Measurements from ENCODE around the gene RPRD1A.
"Not testable (repeated sequence)": the region's sequence is repeated elsewhere in the genome, so short reads cannot be mapped to it uniquely, and the experiment has no call there.

RPRD1A gene

DNA sequence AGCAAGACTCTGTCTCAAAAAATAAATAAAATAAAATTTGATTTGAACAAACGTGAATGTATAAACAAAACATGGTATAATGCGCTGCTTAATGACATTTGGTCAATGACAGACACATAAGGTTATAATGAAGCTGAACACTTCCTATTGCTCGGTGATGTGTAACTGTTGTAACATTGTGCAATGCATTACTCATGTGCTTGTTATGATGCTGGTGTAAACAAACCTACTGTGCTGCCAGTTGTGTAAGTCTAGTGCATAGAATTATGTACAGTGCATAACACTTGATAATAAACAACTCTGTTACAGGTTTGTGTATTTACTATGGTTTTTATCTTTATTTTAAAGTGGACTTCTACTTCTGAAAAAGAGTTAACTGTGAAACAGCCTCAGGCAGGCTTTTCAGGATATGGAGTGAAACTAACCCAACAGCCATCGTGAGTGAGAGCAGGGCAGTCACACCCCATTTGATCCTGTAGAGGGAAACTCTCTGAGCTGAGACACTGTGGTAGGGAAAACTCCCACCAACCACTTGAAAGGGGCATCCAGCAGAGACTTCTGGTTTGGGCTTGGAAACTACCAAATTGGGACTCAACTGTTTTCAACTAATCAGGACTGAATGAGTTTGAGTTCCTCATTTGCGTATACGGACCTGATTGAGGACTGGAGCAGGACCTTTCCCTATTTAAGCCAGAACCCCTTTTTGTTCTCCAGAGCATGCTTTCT, 8.7 kb upstream of the RPRD1A start:
- H3K27me3 ChIP-seq (ENCODE audit: insufficient read depth, poor library complexity, severe bottlenecking) = no peaks in the 10 kb centered on the region
- no peak overlapping the region for H3K27ac ChIP-seq (replicated peaks)
- peak; percentile 58 to 82 for DNase-seq (ENCODE audit: low read depth in 1 of 2, low spot score in 1 of 2)
- no peak overlapping the region for H3K4me3 ChIP-seq (replicated peaks; ENCODE audit: insufficient read depth, low read length)
- TF ChIP-seq, protein P1, sequence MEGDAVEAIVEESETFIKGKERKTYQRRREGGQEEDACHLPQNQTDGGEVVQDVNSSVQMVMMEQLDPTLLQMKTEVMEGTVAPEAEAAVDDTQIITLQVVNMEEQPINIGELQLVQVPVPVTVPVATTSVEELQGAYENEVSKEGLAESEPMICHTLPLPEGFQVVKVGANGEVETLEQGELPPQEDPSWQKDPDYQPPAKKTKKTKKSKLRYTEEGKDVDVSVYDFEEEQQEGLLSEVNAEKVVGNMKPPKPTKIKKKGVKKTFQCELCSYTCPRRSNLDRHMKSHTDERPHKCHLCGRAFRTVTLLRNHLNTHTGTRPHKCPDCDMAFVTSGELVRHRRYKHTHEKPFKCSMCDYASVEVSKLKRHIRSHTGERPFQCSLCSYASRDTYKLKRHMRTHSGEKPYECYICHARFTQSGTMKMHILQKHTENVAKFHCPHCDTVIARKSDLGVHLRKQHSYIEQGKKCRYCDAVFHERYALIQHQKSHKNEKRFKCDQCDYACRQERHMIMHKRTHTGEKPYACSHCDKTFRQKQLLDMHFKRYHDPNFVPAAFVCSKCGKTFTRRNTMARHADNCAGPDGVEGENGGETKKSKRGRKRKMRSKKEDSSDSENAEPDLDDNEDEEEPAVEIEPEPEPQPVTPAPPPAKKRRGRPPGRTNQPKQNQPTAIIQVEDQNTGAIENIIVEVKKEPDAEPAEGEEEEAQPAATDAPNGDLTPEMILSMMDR (IDR thresholded peaks at IDR 0.05; ENCODE audit: insufficient read depth, low read length) = no peak
- TF ChIP-seq, protein P2, sequence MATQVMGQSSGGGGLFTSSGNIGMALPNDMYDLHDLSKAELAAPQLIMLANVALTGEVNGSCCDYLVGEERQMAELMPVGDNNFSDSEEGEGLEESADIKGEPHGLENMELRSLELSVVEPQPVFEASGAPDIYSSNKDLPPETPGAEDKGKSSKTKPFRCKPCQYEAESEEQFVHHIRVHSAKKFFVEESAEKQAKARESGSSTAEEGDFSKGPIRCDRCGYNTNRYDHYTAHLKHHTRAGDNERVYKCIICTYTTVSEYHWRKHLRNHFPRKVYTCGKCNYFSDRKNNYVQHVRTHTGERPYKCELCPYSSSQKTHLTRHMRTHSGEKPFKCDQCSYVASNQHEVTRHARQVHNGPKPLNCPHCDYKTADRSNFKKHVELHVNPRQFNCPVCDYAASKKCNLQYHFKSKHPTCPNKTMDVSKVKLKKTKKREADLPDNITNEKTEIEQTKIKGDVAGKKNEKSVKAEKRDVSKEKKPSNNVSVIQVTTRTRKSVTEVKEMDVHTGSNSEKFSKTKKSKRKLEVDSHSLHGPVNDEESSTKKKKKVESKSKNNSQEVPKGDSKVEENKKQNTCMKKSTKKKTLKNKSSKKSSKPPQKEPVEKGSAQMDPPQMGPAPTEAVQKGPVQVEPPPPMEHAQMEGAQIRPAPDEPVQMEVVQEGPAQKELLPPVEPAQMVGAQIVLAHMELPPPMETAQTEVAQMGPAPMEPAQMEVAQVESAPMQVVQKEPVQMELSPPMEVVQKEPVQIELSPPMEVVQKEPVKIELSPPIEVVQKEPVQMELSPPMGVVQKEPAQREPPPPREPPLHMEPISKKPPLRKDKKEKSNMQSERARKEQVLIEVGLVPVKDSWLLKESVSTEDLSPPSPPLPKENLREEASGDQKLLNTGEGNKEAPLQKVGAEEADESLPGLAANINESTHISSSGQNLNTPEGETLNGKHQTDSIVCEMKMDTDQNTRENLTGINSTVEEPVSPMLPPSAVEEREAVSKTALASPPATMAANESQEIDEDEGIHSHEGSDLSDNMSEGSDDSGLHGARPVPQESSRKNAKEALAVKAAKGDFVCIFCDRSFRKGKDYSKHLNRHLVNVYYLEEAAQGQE (IDR thresholded peaks at IDR 0.05; ENCODE audit: insufficient replicate concordance, low read depth) = no peak
- TF ChIP-seq SPI1 (IDR thresholded peaks at IDR 0.05; ENCODE audit: borderline replicate concordance, low read depth) (no peak), GABPA (IDR thresholded peaks at IDR 0.05; ENCODE audit: low read depth) (no peak), POLR2AphosphoS5 (IDR thresholded peaks at IDR 0.05; ENCODE audit: low read depth) (no peak)

DNA sequence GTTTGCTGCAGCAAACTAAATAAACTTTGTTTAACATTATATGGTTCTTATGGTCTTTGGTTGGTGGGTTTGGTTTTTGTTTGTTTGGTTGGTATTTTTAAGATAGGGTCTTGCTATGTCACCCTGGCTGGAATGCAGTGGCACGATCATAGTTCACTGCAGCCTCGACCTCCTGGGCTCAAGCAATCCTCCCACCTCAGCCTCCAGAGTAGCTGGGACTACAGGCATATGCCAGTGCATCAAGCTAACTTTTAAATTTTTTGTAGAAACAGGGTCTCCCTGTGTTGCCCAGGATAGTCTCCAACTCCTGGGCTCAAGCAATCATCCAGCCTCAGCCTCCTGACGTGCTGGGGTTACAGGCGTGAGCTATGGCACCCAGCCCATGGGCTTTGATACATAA, 7.1 kb upstream of the RPRD1A start:
- no peak overlapping the region for H3K27ac ChIP-seq (replicated peaks)
- TF ChIP-seq GABPA (IDR thresholded peaks at IDR 0.05; ENCODE audit: low read depth) (no peak), POLR2AphosphoS5 (IDR thresholded peaks at IDR 0.05; ENCODE audit: low read depth) (no peak)
- TF ChIP-seq, protein P2 (IDR thresholded peaks at IDR 0.05; ENCODE audit: insufficient replicate concordance, low read depth) = no peak
- TF ChIP-seq, protein P1 (IDR thresholded peaks at IDR 0.05; ENCODE audit: insufficient read depth, low read length) = no peak
- no peak overlapping the region for H3K4me3 ChIP-seq (replicated peaks; ENCODE audit: insufficient read depth, low read length)
- DNase-seq (ENCODE audit: low read depth in 1 of 2, low spot score in 1 of 2) = no peak
- H3K27me3 ChIP-seq (ENCODE audit: insufficient read depth, poor library complexity, severe bottlenecking) = no peaks in the 10 kb centered on the region

DNA sequence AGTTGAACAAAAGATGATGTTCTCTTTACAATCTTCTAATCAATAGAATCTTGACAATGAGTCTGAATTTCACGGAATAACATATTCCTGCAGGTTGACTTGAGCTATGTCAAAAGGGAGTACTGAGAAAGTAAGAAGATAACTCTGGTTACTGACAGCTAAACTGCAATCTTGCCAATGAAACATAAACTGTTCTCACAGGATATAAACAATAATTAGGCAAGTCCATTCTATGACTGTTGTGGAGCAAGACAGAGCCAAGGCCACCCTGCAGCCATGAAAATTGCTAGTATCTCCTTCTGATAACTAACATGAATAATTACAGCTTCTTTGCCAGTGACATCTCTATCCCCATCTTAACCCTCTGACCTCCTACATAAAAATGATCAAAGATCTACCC, 6.3 kb upstream of the RPRD1A start:
- TF ChIP-seq SPI1 (IDR thresholded peaks at IDR 0.05; ENCODE audit: borderline replicate concordance, low read depth) (no peak), POLR2AphosphoS5 (IDR thresholded peaks at IDR 0.05; ENCODE audit: low read depth) (no peak), GABPA (IDR thresholded peaks at IDR 0.05; ENCODE audit: low read depth) (no peak)
- TF ChIP-seq, protein P1 (IDR thresholded peaks at IDR 0.05; ENCODE audit: insufficient read depth, low read length) = no peak
- TF ChIP-seq, protein P2 (IDR thresholded peaks at IDR 0.05; ENCODE audit: insufficient replicate concordance, low read depth) = no peak
- DNase-seq (ENCODE audit: low read depth in 1 of 2, low spot score in 1 of 2) = no peak
- H3K27me3 ChIP-seq (ENCODE audit: insufficient read depth, poor library complexity, severe bottlenecking) = no peaks in the 10 kb centered on the region
- H3K4me3 ChIP-seq (replicated peaks; ENCODE audit: insufficient read depth, low read length) = no peak overlapping the region
- no peak overlapping the region for H3K27ac ChIP-seq (replicated peaks)

DNA sequence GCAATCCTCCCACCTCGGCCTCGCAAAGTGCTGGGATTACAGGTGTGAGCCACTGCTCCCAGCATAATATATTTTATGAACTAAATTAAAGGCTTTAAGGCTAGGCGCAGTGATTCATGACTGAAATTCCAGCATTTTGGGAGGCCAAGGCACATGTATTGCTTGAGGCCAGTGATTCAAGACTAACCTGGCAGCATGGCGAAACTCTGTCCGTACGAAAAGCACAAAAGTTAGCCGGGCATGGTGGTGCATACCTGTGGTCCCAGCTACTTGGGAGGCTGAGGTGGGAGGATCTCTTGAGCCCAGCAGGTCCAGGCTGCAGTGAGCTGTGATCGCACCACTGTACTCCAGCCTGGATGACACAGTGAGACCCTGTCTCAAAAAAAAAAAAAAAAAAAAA, 5.0 kb upstream of the RPRD1A start:
- H3K4me3 ChIP-seq (replicated peaks; ENCODE audit: insufficient read depth, low read length); H3K27ac ChIP-seq (replicated peaks); H3K27me3 ChIP-seq (ENCODE audit: insufficient read depth, poor library complexity, severe bottlenecking); DNase-seq (ENCODE audit: low read depth in 1 of 2, low spot score in 1 of 2): not testable (repeated sequence)

All from HL-60 (cell line).